HG02981 (cell line): ENCODE measurements around the gene PARN.
"Not testable (repeated sequence)": the region's sequence is repeated elsewhere in the genome, so short reads cannot be mapped to it uniquely, and the experiment has no call there.

ENCODE experiments used
- ATAC-seq: cut with Tn5 transposase; IDR thresholded peaks from one replicate; pipeline ENCODE4 v1.9.1; 2021; ENCODE audit warnings: mild to moderate bottlenecking, moderate library complexity; ENCODE audit not compliant: unreplicated experiment

PARN gene

GRCh38 chr16:14445937-14446715, 183.9 kb downstream of the PARN start:
- ATAC-seq: no peak

- ATAC-seq: no peak
These were observed 184.9 kb downstream of the PARN start for GRCh38 chr16:14444979-14445810.

DNA sequence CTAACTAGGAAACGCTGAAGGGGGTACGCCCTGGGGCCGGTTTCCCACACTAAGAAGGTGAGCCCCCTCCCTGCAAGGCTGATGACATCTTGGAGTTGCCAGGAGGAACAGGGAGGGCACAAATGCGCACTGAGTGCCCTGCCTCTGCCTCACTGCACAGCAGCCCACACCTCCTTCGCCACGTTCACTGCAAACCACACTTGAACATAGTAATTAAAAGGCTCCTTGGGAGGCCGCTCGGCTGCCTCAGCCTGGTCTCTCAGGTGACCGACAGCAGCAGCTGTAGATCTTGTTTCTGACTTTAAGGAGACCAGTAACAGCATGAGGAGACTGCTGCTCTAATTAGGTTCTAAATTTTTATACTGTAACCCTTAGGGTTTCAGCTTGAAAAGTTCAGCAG, 188.5 kb downstream of the PARN start:
- ATAC-seq: not testable (repeated sequence)

- no peak for ATAC-seq
These were observed 191.8 kb downstream of the PARN start for GRCh38 chr16:14438256-14438655.

DNA sequence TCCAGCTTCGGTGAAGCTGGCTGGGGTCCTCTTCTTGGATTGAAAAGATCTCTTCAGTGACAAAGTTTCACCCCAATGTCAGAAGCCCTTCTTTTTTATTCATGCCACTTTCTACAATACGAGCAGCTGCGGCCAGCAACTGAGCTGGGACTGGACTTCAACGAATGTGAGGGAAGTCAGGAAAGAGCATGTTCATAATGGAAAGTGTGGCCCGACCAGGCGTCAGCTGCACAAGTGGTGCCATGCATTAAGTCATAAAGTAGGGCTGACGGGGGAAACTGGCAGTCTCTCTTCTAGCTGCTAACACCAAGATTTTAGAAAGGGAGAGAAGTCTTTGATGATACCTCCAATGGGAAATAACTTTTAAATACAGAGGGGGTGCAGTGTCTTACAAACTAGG, 192.6 kb downstream of the PARN start:
- no peak for ATAC-seq

DNA sequence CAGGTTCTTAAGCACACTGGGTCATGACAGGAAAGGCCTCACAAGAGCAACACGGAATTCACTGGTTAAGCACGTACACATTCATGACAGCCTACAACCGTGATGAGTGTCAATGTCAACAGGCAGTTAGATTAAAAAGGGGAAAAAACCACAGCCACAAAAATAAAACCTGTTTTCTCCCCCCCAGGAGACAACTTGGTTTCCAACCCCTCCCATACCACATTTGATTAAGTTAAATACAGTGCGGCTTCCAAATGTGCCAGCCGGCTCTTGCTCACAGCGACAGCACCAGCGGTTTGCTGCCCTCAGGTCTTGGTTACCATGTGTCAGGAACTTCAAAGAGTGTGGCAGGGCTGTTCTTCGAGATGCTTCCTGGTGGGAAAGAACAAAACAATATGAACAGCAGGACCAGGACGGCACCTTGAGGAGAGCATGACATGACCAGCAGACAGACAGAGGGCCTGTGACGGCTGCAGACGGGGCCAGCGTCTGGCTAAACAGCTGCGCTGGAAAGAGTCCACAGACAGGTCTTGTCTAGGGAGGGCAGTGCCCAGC, 193.6 kb downstream of the PARN start:
- no peak for ATAC-seq

DNA sequence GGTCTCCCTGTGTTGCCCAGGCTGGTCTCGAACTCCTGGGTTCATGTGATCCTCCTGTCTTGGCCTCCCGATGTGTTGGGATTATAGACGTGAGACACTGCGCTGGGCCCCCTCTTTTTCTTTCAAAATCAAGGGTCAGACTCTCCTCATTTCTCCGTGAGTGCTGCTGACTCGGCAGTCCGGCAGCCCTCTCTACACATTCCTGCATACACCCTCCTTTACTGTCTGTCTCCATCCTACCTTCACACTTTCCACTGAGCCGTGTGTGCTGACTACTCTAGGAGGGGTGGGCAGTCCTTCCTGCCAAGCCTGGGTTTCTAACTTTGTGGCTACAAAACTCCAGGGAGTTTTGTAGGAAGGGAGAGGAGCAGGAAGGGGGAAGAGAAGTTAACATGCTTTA, 195.2 kb downstream of the PARN start:
- ATAC-seq: no peak

- not testable (repeated sequence) for ATAC-seq
These were observed 201.0 kb downstream of the PARN start for GRCh38 chr16:14428971-14429637.

DNA sequence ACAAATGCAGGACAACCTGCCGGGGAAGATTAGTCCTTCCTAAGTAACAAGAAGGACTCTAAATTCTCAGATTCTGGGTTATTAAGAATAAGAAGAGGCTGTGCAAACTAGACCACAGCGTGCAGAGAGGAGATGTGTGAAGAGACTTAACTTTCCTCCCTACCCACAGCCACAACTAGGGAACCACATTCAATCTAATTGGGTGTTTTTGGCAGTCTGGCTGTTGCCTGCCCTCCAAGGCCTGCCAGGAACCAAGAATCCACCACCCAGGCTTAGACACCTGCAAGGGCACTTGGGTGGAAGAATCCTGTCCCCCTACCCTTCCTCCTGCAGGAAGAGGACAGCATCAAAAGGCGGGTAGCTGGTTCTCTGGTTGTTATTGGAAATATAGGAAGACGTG, 202.0 kb downstream of the PARN start:
- ATAC-seq: no peak

GRCh38 chr16:14427371-14427948, 202.6 kb downstream of the PARN start:
- ATAC-seq: no peak

GRCh38 chr16:14424595-14424994, 205.5 kb downstream of the PARN start:
- no peak for ATAC-seq

DNA sequence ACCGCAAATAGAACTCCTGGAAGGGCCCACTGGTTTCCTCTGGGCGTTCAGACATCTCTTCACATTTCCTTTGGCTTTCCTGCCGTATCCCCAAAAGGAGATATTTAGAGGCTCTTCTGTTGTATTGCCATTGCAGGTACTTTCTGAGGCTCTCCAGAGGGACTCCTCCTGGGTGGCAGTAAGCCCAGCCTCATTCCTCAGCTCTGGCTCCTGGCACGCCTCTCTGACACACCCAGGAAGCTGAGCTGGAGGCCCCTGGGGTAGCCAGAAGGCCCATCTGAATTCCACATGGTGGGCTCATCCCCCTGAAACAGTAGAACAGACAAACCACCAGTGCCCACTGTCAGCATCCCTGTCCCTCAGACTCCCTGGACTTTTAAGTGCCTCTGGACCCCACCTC, 206.7 kb downstream of the PARN start:
- ATAC-seq: no peak

GRCh38 chr16:14420721-14421488, 209.2 kb downstream of the PARN start:
- ATAC-seq: no peak

DNA sequence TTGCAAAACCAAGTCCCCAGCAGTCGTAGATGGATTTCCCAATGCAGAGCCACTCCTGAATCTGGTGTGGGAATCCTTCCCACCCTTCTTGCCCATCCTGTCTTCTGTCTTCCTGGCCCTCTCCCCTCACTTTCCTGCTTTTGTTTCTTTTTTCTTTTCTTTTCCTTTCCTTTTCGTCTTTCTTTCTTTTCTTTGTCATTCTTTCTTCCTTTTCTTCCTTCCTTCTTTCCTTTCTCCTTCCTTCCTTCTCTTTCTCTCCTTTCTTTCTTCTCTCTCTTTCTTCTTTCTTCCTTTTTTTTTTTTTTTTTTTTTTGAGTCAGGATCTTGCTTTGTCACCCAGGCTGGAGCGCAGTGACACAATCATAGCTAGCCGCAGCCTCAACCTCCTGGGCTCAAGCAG, 209.8 kb downstream of the PARN start:
- ATAC-seq: not testable (repeated sequence)

GRCh38 chr16:14419817-14420216, 210.2 kb downstream of the PARN start:
- ATAC-seq: no peak

DNA sequence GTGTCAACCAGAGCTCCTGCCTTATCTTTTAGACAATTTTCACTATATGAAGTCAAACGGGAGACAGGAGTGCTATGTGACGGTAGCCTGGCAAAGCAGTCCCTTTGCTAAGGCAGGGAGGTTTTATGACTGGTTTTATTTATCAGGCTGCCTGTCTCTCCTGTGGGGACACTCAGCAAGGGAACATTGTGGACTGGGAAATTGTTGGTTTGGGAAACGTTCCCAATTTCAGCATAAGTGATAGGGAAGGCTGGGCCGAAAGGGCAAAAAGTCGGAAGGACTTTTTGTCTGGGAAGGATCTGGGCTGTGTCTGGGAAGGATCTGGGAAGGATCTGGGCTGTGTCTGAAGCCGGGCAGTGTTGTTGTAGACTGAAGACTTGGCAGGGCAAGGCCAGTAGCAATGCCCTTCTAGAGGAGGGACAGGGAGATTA, 211.2 kb downstream of the PARN start:
- ATAC-seq: no peak

DNA sequence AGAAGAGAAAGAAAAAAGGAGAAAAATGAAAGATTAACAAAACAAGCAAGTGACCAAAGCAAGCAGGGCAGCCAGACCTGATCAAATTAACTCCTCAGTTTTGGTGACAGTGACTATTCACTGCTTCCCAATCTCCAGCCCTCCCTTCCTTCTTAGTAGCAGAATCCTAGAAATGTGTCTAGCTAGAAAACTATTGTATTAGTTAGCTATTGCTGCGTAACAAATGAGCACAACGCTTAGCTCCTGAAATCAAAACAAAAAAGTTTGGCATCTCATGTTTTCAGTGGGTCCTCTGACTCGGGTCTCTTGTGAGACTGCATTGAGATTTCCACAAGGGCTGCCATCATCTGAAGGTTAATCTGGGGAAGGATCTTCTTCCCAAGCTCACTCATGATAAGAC, 213.9 kb downstream of the PARN start:
- ATAC-seq: no peak

DNA sequence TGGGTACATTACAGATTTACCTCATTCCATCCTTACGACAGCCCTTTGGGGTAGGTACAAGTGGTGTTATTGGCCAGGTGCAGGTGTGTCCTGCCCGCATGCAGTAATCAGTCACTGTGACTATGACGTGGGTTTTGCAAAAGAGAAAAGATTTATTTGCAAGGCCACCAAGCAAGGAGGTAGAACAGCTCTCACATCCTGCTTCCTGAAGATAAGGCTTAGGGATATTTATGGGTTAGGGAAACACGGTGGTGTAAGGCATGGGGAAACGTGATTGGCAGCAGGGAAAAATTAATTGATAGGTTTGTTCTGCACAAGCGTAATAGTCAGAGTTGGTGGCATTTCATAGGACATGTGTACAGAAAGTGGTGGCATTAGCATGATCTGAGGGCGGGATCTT, 214.8 kb downstream of the PARN start:
- no peak for ATAC-seq

GRCh38 chr16:14409563-14409962, 220.5 kb downstream of the PARN start:
- no peak for ATAC-seq

GRCh38 chr16:14407786-14408399, 222.2 kb downstream of the PARN start:
- ATAC-seq: no peak
